Germinal center (tissue), 1 donor: ENCODE results near the gene EFNA3.

Experiments used
- DNase-seq: peaks from one replicate; pipeline ENCODE4 v3.0.0; 2012; ENCODE audit warnings: mixed read lengths, low spot score

The EFNA3 gene

DNA sequence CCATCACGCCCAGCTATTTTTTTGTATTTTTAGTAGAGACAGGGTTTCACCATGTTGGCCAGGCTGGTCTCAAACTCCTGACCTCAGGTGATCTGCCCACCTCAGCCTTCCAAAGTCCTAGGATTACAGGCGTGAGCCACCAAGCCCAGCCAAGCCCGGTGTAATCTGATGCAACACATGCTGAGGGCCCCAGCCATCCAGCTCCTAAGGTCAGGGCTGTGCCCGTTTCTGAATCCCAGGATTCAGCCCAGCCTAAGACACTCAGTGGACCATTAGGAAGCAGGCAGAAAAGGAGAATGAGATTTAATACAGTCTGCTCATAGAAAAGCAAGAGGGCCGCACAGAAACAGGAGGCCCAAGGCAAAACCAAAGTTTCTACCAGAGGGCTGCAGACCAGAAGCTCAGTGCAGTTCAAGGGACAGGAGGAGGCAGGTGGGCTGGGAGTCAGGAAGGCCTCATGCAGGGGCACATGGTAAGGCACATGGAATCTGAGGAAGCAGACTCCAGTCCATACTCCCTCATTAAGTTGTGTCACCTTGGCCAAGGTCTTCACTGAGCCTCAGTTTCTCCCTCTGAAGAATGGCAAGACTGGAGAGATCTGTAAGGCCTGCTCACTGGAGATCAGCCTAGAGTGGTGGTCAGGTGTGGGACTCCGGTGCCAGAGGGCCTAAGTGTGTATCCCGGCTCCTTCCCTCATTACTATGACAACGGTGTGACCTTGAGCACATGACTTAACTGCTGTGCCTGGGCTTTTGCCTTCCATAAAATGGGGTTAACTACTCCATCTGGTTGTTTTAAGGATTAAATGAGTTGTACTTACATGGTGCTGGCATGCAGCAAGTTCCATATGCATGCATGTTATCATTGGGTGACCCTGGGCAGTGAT is 29.9 kb upstream of the EFNA3 start:
- DNase-seq, result no peak

DNA sequence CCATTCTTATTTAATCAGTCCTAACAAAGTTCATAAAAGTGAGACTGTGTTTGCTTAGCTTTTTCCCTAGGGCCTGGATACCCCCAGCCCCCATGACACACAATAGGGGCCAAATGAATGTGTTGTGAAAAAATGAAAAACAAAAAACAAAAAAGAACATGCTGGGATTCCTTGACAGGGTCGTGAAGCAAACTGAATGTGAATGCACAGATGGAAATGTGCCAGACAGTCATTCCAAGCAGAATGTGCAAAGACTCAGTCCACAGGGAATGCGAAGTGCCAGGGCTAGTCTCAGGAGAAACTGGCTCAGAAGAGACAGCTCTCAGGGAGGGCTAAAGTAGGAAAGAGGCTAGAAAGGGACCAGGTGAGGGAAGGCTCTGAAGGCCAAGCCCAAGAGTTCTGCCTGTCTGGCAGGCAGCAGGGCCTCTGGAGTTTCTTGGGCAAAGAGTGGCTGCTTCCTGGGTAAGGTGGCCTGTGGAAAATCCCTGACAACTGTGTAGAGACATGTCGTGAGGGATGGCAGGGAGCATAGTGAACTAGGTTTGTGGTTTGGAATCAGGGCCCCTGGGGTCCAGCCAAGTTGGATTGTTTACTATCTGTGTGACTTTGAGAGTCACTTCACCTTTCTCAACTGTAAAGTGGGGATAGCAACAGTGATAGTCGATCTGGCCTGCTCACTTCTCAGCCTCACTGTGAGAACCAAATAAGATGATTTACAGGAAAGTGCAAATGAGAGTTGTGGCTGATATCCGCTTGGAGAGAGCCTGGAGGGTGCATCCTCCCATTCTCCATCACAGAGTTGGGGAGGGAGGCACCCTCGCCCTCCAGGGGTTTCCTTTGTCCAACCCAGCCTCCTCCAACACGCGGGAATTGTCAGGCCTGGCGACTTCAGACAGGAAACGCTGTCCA is 28.7 kb upstream of the EFNA3 start:
- DNase-seq, result no peak

DNA sequence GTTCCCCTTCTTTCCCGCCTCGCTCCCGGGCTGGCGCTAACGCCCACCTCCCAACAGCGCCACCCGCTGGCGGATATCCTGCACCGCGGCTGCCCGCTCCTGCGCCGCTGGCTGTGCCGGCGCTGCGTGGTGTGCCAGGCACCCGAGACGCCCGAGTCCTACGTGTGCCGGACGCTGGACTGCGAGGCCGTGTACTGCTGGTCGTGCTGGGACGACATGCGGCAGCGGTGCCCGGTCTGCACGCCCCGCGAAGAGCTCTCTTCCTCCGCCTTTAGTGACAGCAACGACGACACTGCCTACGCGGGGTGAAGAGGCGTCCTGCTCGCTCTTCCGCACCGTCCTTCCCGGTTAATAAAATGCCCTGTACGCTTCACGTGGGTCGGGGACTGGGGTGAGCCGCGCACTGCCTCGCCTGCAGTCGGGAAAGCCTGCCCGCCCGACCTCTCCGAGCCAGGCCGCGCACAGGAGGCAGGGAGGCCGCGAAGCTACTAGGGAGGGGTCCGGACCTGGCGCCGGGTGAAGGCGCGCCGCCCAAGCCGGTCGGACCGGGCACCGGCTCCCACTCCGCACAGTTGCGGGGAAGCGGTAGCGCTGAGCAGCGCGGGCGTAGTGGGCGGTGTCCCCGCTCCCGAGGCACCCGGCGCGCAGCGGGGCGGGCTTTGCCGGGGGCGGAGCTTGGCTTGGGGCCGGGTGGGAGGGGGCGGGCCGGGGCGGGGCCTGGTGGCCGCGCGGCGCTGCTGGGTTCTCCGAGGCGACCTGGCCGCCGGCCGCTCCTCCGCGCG is 27.9 kb upstream of the EFNA3 start, which contains the start of gene ADAM15:
Gene ADAM15 (plus strand): TSS at position 757 of the 782 bp plus-strand sequence. CDS start 71 bp downstream, outside the sequence.
- peak; percentile 98 for DNase-seq

DNA sequence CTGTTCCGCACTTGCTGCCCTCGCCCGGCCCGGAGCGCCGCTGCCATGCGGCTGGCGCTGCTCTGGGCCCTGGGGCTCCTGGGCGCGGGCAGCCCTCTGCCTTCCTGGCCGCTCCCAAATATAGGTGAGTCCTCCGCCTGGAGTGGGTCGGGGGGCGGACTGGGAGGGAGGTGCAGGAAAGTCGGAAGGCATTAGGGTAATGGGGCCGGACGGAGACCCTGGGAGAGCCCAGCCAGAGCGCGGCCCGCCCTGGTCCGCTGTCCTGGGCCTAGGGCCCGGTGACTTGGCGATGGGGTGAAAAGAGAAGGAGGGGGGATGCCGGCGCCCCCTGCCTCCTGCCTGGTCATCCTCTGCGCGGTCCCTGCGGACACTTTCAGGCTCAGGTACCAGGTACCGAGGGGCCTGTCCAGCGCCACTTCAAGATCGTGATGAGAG is 27.3 kb upstream of the EFNA3 start:
- no peak for DNase-seq

DNA sequence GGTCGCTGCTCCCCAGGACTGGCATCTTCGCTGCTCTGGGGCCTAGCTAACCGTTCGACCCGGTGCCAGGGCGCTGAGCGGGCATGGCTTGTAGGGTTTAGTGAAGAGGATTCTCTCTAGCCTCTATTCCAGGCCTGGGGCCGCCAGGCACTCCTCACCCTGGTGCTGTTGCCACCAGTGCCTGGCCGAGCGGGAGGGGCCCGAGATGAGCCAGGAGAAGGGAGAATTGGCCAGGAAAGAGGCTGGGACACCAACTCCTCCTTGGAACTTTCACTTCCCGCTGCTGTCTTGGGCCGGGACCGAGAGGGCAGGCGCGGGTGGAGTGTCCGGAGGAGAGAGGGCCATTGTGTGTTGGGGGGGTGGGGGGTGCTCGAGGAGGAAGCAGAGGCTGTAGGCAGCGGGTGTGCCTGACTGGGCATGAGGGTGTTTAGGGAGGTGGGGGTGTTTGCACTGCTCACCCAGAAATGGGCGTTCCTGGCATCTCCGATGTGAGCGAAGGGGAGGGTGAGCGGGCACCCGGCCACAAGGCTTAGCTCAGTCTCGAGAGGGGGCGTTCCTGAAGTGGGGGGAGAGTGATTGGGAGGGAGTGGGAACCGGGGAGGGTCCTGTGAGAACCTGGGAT is 26.7 kb upstream of the EFNA3 start:
- peak; percentile 59 for DNase-seq

DNA sequence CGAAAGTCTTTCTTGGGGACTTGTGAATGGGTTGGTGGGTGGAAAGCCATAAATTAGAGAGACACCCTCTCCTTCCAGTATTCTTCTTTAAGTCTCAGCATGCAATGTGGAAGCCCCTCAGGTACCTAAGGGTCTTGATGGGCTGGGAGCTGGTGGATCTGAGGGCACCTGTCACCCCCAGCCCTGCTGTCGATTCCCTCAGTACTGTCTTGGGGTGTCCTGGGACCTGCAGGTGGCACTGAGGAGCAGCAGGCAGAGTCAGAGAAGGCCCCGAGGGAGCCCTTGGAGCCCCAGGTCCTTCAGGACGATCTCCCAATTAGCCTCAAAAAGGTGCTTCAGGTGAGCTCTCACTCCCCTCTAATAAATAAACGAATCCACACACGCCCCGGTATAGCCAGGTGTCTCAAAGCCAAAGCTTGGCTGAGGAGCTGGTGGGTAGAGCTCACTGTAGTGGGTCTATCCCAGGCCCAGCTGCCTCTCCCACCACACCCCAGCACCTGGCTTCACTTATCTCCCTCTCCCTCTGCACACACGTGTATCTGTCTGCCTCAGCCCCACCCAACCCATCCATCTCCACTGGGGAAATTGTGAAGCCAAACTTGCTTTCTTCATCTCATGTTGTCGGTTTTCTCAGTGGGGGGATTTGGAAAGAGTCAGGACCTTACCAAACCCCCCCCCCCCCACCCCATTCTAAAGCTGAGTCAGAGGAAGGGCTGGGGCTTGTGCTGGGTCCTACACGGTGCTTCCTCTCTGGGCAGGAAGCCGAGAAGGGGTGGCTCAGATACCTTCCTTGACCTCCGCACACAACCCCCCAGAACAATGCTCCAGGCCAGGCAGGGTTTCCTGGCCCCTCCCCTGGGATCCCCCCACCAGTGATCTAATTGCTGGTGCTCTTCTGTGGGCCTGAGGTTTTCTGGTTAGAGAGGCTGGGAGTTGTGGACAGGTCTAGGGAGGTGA is 25.9 kb upstream of the EFNA3 start:
- DNase-seq, result peak; percentile 46

DNA sequence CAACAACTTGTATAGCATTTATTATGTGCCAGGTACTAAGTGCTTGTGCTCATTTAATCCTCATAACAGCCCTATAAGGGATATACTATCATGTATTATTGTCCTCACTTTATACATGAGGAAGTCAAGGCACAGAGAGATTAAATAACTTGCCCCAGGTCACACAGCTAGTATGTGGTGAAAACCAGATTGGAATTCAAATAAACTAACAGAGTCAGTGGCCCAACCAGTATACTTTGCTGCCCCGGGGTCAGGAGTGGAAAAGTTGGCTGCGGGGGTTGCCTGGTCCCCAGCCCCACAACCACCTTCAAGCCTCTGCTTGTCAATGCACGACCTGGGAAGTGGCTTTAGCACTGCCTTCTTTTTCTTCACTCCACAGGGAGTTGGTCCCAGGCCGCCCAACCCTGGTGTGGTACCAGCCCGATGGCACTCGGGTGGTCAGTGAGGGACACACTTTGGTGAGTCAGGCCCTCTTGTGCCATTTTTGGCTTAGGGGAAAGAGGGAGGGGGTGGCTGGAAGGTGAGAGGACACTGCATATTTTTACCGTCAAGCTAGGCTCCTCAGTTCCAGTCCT is 25.0 kb upstream of the EFNA3 start:
- no peak for DNase-seq

DNA sequence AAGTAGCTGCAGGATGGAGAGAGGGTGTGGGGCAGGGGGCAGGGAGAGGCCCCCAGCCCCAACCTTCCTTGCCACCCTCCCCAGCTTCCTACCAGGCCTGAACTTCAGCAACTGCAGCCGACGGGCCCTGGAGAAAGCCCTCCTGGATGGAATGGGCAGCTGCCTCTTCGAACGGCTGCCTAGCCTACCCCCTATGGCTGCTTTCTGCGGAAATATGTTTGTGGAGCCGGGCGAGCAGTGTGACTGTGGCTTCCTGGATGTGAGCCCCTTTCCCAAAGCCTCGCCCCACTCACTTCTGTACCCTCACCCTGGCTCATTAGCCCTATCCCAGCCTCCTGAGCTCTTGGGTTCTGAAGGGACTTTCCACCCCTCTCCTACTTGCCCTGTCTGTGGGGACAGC is 21.5 kb upstream of the EFNA3 start:
- no peak for DNase-seq

DNA sequence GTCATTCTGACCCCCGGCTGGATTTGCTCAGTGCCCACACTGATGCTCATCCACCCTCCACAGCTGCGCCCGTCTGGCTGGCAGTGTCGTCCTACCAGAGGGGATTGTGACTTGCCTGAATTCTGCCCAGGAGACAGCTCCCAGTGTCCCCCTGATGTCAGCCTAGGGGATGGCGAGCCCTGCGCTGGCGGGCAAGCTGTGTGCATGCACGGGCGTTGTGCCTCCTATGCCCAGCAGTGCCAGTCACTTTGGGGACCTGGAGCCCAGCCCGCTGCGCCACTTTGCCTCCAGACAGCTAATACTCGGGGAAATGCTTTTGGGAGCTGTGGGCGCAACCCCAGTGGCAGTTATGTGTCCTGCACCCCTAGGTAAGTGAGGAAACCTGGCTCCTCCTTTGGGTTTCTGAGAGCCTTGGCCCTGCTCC is 20.8 kb upstream of the EFNA3 start:
- no peak for DNase-seq

DNA sequence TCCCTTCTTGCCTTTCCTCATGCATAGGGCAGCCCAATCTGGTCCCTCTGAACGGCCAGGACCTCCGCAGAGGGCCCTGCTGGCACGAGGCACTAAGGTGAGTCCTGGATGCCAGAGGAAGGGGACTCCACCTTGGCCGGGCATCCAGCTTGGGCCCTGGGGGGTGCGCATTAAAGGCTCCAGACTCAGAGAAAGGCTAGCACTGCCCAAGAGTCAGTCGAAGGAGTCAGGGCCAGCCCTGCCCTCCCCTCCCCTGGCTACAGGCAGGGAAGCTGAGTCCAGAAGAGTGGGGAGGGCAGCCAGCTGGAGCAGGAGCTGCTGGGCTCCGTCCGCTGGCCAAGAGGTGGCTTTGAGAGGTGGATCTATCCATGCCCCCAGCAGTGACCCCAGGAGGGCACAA is 17.9 kb upstream of the EFNA3 start:
- no peak for DNase-seq

DNA sequence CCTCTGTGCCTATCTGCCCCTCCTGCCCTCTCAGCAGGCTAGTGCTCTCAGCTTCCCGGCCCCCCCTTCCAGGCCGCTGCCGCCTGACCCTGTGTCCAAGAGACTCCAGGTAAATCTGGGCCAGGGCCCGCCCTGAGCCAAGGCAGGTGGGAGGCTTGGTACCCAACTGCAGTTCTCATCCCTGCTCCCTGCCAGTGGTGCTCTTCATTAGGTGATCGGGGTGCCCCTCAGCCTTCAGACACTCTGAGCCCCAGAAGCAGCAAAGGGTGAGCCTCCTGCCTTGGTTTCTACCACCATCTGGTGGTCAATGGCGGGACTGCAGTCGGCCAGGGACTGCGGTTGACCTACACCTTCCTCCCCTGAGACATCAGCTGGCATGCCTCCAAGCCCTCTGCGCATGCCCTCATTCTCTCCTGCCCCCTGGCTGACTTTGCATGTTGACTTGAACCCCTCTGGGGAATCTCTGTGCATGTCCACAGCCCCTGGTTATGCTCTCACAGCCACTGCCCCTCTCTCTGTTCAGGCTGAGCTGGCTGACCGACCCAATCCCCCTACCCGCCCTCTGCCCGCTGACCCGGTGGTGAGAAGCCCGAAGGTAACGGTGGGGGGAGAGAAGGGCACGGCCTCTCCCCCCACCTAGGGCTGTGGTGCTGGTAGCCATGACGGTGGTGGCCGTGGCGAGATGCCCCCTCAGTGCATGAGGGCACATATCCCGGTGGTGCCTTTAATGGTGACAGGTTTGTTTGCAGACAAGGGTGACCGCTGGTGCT is 17.1 kb upstream of the EFNA3 start:
- peak; percentile 95 for DNase-seq

DNA sequence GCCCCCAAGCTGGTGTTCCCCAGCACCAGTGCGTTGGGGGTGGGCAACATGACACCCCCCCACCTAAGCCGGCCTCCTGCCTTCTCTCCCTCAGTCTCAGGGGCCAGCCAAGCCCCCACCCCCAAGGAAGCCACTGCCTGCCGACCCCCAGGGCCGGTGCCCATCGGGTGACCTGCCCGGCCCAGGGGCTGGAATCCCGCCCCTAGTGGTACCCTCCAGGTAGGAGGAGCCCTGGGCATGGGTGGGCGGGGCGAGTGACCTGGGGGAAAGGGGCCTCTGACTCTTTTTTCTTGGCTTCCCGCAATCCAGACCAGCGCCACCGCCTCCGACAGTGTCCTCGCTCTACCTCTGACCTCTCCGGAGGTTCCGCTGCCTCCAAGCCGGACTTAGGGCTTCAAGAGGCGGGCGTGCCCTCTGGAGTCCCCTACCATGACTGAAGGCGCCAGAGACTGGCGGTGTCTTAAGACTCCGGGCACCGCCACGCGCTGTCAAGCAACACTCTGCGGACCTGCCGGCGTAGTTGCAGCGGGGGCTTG is 16.4 kb upstream of the EFNA3 start:
- DNase-seq, result no peak

DNA sequence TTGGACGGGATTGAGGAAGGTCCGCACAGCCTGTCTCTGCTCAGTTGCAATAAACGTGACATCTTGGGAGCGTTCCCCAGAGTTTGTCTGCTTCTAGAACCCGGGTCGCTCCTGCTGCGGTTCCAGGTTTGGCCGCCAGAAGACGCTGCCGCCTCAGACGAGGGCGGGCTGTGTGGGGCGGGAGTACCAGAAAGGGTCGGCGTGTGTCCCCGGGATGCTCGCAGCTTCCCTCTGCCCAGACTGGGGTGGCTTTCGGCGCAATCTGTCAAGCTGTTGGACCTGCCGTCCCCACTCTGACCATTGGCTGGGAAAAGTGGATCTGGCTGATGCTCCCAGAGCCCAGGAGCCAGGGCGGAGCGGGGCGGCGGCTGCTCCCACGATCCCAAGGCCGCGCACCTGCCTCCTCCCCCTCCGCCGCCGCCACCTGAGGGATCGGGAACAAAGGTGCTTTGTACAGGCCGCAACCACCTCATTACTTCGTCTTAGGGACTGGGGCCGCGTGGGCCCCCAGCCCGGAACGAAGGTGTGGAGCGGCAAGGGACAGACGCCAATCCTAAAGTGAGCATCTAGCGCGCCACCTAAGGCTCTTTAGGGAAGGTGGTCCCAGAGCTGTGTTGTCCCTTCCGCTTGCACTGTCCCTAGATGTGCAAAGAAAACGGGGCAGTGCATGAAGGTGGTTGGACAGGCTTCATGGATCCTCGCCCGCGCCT is 15.8 kb upstream of the EFNA3 start:
- DNase-seq, result peak; percentile 79

DNA sequence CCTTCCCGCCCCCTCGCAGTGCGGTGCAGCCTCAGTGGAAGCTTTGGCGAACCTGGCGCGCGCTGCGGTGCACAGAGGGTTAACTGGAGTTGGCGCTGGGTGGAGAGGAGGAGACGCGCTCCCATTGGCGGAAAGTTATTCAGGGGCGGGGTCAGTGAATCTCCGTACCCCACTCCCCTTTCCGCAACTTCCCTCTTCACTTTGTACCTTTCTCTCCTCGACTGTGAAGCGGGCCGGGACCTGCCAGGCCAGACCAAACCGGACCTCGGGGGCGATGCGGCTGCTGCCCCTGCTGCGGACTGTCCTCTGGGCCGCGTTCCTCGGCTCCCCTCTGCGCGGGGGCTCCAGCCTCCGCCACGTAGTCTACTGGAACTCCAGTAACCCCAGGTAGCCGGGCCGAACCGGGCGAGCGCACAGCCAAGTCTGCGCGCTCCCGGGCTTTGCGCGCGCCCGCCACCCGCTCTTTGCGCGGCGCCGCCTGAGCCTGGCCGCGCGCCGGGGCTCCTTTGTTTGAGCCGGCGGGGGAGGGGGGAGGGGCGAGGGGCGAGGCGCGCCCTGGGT is 15.0 kb upstream of the EFNA3 start, which contains the start of gene EFNA4:
Gene EFNA4 (plus strand): TSS at position 191 of the 561 bp plus-strand sequence. CDS start 84 bp downstream, at position 275.
- peak; percentile 94 for DNase-seq

DNA sequence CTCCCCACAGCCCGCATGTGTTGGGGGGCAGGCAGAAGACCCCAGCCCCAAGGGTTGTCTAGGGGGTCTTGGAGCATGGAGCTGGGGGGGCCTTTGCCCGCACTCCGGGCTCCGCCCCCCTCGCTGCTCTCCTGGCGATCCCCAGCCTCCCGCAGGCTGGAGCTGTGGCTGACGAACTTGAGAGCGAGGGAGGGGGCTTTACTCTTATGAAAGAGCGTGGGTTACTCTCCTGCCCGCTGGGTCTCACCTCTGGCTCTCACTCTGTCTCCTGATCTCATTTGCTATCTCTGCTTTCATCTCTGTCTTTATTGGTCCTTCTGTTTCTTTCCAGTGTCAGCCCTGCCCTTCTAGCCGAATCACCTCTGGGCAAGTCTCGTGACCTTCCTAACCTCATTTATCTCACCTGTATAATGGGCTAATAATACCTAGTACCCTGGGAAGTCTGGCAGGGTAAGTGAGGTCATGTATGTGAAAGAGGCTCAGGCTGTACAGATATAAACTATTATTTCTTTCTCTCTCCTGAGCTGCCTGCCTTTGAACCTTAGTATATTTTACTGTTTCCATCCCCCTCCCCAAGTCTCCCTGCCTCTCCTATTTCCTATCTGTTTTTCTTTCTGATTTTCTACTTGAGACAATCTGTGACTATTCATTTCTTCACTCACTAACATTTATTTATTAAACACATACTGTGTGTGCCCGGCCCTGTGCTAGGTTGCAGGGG is 14.4 kb upstream of the EFNA3 start:
- no peak for DNase-seq

DNA sequence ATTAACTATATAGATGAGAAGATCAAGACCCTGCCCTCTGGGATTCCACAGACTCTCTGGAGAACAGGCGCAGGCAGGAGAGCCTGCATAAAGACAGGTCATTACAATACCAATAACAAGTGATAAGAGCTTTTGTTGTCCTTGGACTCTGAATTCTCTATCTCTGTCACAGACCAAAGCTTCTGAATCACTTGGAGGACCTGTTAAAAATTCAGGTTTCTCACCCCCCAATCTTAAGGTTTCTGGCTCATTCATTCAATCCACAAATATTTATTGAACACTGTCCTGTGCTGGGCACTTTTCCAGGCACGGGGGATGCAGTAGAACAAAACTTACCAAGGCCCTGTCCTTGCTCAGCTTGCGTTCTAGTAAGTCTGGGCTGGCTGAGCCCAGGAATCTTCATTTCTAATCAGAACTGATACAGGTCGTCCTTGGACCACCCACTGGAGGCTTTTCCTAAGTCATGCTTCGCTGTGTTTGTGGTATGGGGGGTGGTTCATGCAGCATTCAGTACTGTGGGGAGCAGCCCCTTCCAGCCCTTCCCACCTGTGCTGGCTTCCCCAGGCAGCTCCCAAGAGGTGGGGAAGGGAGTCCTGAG is 13.7 kb upstream of the EFNA3 start:
- no peak for DNase-seq

DNA sequence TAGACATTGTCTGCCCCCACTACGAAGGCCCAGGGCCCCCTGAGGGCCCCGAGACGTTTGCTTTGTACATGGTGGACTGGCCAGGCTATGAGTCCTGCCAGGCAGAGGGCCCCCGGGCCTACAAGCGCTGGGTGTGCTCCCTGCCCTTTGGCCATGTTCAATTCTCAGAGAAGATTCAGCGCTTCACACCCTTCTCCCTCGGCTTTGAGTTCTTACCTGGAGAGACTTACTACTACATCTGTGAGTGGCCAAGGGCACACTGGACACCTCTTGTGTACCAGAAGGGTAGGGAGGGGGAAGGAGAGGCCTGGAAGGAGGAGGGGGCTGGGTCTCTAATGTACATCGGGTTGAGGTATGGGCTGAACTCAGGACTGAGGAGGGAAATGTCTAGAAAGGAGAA is 11.9 kb upstream of the EFNA3 start:
- DNase-seq, result no peak
